Erythroblast (primary cell): ENCODE results near the gene LRRC70.

Experiments used
- GATA1 ChIP-seq: IDR thresholded peaks from 2 replicates; pipeline ENCODE4 v1.6.1; 2011; ENCODE audit warnings: low read depth, mild to moderate bottlenecking, control low read depth, low read length, moderate library complexity
- POLR2A ChIP-seq: IDR thresholded peaks from 2 replicates; pipeline ENCODE4 v1.6.1; 2011; ENCODE audit warnings: mild to moderate bottlenecking, low read length

DNA sequence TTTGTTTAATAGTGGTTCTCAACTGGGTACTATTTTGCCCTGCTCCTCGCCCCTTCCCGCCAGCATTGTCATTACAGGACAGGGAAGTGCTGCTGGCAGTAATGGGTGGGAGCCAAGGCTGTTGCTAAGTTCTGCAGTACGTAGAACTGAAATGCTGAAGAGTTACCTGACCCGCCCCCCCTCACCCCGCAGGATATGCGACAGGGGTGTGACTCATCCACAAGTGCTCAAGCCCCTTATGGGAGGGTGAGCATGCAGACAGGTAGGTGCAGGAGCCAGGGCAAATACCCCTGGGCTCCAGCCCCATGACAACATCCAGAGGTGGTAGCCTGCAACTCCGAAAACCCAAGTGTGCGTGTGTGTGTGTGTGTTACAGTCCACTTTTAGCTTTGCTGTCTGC is 35.7 kb downstream of the LRRC70 start:
- TF ChIP-seq POLR2A (no peak), GATA1 (no peak)
